Vagina (tissue), 2 donors: ENCODE data around the gene COMMD8. TPM values are rescaled to one million over a fixed set of nuclear protein-coding genes. Genes with fewer than 3 reads are reported as not detected.
A peak's percentile ranks its signal among the peaks of the same experiment; 100 is the strongest.

Experiments
- DNase-seq, 2 donors: peaks; one replicate each; pipeline ENCODE4 v3.0.0-alpha.2; 2017; ENCODE audit errors: extremely low spot score in 2 of 2
- H3K27ac ChIP-seq: fragments of 200-600 bp; sonication (generic); one replicate; pipeline ENCODE4 v1.5.1; 2019
- H3K27me3 ChIP-seq: fragments of 200-600 bp; sonication (generic); one replicate; pipeline ENCODE4 v1.5.1; 2019
- H3K36me3 ChIP-seq, 2 donors: fragments of 200-600 bp; sonication (generic); one replicate each; pipeline ENCODE4 v1.5.1; 2017 to 2019
- H3K4me1 ChIP-seq: fragments of 200-600 bp; sonication (generic); one replicate; pipeline ENCODE4 v1.5.1; 2019
- H3K4me3 ChIP-seq, 2 donors: fragments of 200-600 bp; sonication (generic); 1 replicate in 1 of 2; 2 replicates in 1 of 2; pipeline ENCODE4 v1.5.1; 2016 to 2019
- H3K9me3 ChIP-seq: fragments of 200-600 bp; sonication (generic); one replicate; pipeline ENCODE4 v1.5.1; 2019
- CTCF ChIP-seq, 3 experiments: fragments of 450-650 bp in 2 of 3; fragments of 200-600 bp in 1 of 3; sonication (generic) in 1 of 3; IDR thresholded peaks; one replicate each; pipeline ENCODE4 v1.5.1; 2017 to 2019; ENCODE audit warnings: antibody characterized with exemption in 3 of 3, mild to moderate bottlenecking in 2 of 3, moderate library complexity in 2 of 3
- POLR2A ChIP-seq, 2 donors: fragments of 450-650 bp; IDR thresholded peaks; one replicate each; pipeline ENCODE4 v1.6.1; 2017; ENCODE audit warnings: antibody characterized with exemption in 2 of 2, mild to moderate bottlenecking in 2 of 2, moderate library complexity in 2 of 2
- POLR2AphosphoS5 ChIP-seq, 2 donors: sonication (generic); formaldehyde crosslinking; IDR thresholded peaks; one replicate each; pipeline ENCODE4 v1.9.0; 2017; ENCODE audit warnings: antibody characterized with exemption in 2 of 2, mild to moderate bottlenecking in 2 of 2, low read depth in 1 of 2; ENCODE audit not compliant: insufficient read depth in 1 of 2
- intact Hi-C: fragments of 100-400 bp; cut with DNase I; formaldehyde crosslinking; loops from one replicate; pipeline ENCODE4 v1.15.1; 2023
- total RNA-seq: library from RNA; depleted of rRNA; stranded (reverse); fragments of >200 nt; gene quantifications from one replicate; pipeline ENCODE4 v1.2.3, GENCODE V29; 2016

COMMD8 gene
- total RNA-seq = 8.8 TPM

GRCh38 chr4:47463235-47463956 is at the start of gene COMMD8:
COMMD8 (minus strand) TSS chr4:47463702; CDS start chr4:47463651, 51 bp downstream.
- Histone ChIP-seq H3K27me3 (no peaks in the 10 kb centered on the region), H3K4me1 (peaks cover 9% of the 10 kb centered on the region), H3K4me3 (peak within 1 kb of the TSS; percentile 94 to 96), H3K36me3 (peaks cover 0 to 5% of the 10 kb centered on the region in 2 donors), H3K9me3 (no peaks in the 10 kb centered on the region), H3K27ac (peak within 1 kb of the TSS; percentile 92)
- intact Hi-C loops = no loop called here
- peak in 1 of 2 donors; percentile 96 for DNase-seq
- TF ChIP-seq CTCF (IDR thresholded peaks at IDR 0.05) = peak in 2 of 3 experiments; percentile 22 to 28
- TF ChIP-seq POLR2A (IDR thresholded peaks at IDR 0.05) = peak in 1 of 2 donors; percentile 47
- TF ChIP-seq POLR2AphosphoS5 (IDR thresholded peaks at IDR 0.05; ENCODE audit: insufficient read depth in 1 of 2, low read depth in 1 of 2) = peak; percentile 90 to 93

GRCh38 chr4:47510506-47511143 is 47.1 kb upstream of the COMMD8 start:
- Histone ChIP-seq H3K4me1 (peaks cover 18% of the 10 kb centered on the region), H3K9me3 (no peaks in the 10 kb centered on the region), H3K27ac (no peak overlapping the region), H3K36me3 (peaks cover 0 to 31% of the 10 kb centered on the region in 2 donors), H3K27me3 (no peaks in the 10 kb centered on the region), H3K4me3 (no peak overlapping the region)
- no peak for DNase-seq
- TF ChIP-seq POLR2AphosphoS5 (IDR thresholded peaks at IDR 0.05; ENCODE audit: insufficient read depth in 1 of 2, low read depth in 1 of 2) = no peak
- peak in 1 of 3 experiments; percentile 8 for TF ChIP-seq CTCF (IDR thresholded peaks at IDR 0.05)
- intact Hi-C loops = no loop called here

GRCh38 chr4:47505666-47506065 is 42.2 kb upstream of the COMMD8 start:
- H3K9me3 ChIP-seq = no peaks in the 10 kb centered on the region
- no peak overlapping the region for H3K27ac ChIP-seq
- H3K4me1 ChIP-seq = peaks cover 12% of the 10 kb centered on the region
- no peaks in the 10 kb centered on the region for H3K36me3 ChIP-seq
- DNase-seq = no peak
- no peaks in the 10 kb centered on the region for H3K27me3 ChIP-seq
- TF ChIP-seq POLR2A (IDR thresholded peaks at IDR 0.05) (no peak), POLR2AphosphoS5 (IDR thresholded peaks at IDR 0.05; ENCODE audit: insufficient read depth in 1 of 2, low read depth in 1 of 2) (no peak), CTCF (IDR thresholded peaks at IDR 0.05) (no peak)
- H3K4me3 ChIP-seq = no peak overlapping the region
- intact Hi-C loops = no loop called here

- intact Hi-C loops = no loop called here
- H3K27ac ChIP-seq = no peak overlapping the region
- no peaks in the 10 kb centered on the region for H3K27me3 ChIP-seq
These were observed 41.6 kb upstream of the COMMD8 start for GRCh38 chr4:47505147-47505546.

More at GRCh38 chr4:47505147-47505546, 41.6 kb upstream of the COMMD8 start:
- no peak overlapping the region for H3K4me3 ChIP-seq
- no peaks in the 10 kb centered on the region for H3K9me3 ChIP-seq
- no peaks in the 10 kb centered on the region for H3K36me3 ChIP-seq
- H3K4me1 ChIP-seq = peaks cover 10% of the 10 kb centered on the region
- DNase-seq = no peak
- TF ChIP-seq CTCF (IDR thresholded peaks at IDR 0.05) (no peak), POLR2AphosphoS5 (IDR thresholded peaks at IDR 0.05; ENCODE audit: insufficient read depth in 1 of 2, low read depth in 1 of 2) (no peak), POLR2A (IDR thresholded peaks at IDR 0.05) (no peak)
